Omental fat pad (tissue), 4 donors: ENCODE measurements around the gene NUMB. TPM values are rescaled to one million over a fixed set of nuclear protein-coding genes. Genes with fewer than 3 reads are reported as not detected.

ENCODE experiments used
- ATAC-seq: fragments of 150-250 bp; one replicate; pipeline ENCODE4 v1.9.1; 2016; ENCODE audit warnings: mild to moderate bottlenecking, moderate library complexity; ENCODE audit not compliant: low FRiP score
- DNase-seq: peaks from one replicate; pipeline ENCODE4 v3.0.0-alpha.2; 2019; ENCODE audit warnings: low spot score
- total RNA-seq, 4 donors: library from RNA; depleted of rRNA; stranded (reverse); fragments of >200 nt; gene quantifications; one replicate each; pipeline ENCODE4 v1.1.0, GENCODE V29; 2016
- TF ChIP-seq, protein P1 (sequence below), 3 donors: fragments of 450-650 bp; IDR thresholded peaks; one replicate each; pipeline ENCODE4 v1.5.1; 2016 to 2017; ENCODE audit warnings: antibody characterized with exemption in 3 of 3, mild to moderate bottlenecking in 3 of 3, moderate library complexity in 2 of 3

Gene NUMB
- total RNA-seq, 4 donors from 2014 or later: 48.2 to 95.4 (median 62.8) TPM

- DNase-seq: no peak
- peak; percentile 62 for ATAC-seq
- TF ChIP-seq, protein P1, sequence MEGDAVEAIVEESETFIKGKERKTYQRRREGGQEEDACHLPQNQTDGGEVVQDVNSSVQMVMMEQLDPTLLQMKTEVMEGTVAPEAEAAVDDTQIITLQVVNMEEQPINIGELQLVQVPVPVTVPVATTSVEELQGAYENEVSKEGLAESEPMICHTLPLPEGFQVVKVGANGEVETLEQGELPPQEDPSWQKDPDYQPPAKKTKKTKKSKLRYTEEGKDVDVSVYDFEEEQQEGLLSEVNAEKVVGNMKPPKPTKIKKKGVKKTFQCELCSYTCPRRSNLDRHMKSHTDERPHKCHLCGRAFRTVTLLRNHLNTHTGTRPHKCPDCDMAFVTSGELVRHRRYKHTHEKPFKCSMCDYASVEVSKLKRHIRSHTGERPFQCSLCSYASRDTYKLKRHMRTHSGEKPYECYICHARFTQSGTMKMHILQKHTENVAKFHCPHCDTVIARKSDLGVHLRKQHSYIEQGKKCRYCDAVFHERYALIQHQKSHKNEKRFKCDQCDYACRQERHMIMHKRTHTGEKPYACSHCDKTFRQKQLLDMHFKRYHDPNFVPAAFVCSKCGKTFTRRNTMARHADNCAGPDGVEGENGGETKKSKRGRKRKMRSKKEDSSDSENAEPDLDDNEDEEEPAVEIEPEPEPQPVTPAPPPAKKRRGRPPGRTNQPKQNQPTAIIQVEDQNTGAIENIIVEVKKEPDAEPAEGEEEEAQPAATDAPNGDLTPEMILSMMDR (IDR thresholded peaks at IDR 0.05): no peak
Observed at GRCh38 chr14:73295198-73295796, 163.0 kb downstream of the NUMB start.

- no peak for DNase-seq
- no peak for ATAC-seq
- TF ChIP-seq, protein P1 (IDR thresholded peaks at IDR 0.05): no peak
Observed at GRCh38 chr14:73293782-73294781, 164.3 kb downstream of the NUMB start.

GRCh38 chr14:73290279-73290678, 168.1 kb downstream of the NUMB start:
- DNase-seq (no peak), ATAC-seq (no peak)

DNA sequence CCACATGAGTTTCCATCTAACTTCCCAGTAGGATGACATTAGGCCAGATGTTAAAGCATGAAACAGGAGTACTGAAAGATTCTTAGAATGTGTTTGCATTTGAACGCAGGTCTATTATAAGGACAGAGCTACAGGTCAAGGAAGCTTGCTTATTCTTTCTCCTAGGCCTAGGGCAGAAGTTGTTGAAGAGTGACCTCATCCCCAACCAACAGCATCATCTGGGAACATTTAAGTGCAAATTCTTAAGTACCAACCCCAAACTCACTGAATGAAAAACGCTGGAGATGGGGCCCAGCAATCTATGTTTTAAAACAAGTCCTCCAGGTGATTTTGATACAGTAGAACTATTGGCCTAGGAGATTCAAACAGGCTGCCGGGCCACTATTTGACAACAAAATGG, 168.6 kb downstream of the NUMB start:
- TF ChIP-seq, protein P1 (IDR thresholded peaks at IDR 0.05): no peak
- ATAC-seq (no peak), DNase-seq (no peak)

More at GRCh38 chr14:73290279-73290678, 168.1 kb downstream of the NUMB start:
- TF ChIP-seq, protein P1 (IDR thresholded peaks at IDR 0.05): no peak

DNA sequence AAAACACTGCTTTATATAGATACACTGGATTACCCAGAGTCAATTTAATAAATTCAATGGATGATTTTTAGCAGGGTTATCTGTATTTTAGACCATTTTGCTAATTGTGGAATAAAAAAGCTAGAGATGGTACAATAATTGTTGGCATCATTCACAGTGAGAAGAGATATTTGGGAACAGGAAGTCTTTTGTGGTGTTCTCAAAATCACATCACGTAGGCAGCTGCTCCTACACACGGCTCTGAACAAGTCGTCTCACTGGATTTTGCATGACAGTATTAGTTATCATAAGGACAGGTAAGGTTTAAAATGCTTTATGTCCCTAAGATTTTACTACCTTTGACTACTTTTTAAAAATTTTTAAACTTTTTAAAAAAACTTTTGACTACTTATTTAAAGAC, 169.0 kb downstream of the NUMB start:
- ATAC-seq (no peak), DNase-seq (no peak)
- TF ChIP-seq, protein P1 (IDR thresholded peaks at IDR 0.05): no peak

DNA sequence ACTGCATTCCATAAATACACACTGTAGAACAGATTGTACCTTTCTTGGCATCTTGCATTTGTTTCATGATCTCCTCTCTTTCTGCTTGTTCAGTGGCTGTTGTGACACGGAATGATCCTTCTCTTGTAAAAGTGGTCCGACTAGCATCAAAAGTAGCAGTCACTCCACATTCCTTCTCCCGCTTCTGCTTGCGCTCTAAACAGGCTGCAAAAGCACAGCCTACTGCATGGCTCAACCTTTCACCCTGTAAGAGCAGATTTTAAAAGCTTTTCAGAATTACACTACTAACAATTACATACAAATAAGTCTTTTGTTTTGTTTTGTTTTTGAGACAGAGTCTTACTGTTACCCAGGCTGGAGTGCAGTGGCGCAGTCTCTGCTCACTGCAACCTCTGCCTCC, 171.3 kb downstream of the NUMB start:
- DNase-seq (no peak), ATAC-seq (no peak)
- TF ChIP-seq, protein P1 (IDR thresholded peaks at IDR 0.05): no peak
